ENCODE data around the gene ADAMTS19. TPM values are rescaled to one million over a fixed set of nuclear protein-coding genes. Genes with fewer than 3 reads are reported as not detected.
"Not testable (repeated sequence)": the region's sequence is repeated elsewhere in the genome, so short reads cannot be mapped to it uniquely, and the experiment has no call there.

ADAMTS19 gene, protein sequence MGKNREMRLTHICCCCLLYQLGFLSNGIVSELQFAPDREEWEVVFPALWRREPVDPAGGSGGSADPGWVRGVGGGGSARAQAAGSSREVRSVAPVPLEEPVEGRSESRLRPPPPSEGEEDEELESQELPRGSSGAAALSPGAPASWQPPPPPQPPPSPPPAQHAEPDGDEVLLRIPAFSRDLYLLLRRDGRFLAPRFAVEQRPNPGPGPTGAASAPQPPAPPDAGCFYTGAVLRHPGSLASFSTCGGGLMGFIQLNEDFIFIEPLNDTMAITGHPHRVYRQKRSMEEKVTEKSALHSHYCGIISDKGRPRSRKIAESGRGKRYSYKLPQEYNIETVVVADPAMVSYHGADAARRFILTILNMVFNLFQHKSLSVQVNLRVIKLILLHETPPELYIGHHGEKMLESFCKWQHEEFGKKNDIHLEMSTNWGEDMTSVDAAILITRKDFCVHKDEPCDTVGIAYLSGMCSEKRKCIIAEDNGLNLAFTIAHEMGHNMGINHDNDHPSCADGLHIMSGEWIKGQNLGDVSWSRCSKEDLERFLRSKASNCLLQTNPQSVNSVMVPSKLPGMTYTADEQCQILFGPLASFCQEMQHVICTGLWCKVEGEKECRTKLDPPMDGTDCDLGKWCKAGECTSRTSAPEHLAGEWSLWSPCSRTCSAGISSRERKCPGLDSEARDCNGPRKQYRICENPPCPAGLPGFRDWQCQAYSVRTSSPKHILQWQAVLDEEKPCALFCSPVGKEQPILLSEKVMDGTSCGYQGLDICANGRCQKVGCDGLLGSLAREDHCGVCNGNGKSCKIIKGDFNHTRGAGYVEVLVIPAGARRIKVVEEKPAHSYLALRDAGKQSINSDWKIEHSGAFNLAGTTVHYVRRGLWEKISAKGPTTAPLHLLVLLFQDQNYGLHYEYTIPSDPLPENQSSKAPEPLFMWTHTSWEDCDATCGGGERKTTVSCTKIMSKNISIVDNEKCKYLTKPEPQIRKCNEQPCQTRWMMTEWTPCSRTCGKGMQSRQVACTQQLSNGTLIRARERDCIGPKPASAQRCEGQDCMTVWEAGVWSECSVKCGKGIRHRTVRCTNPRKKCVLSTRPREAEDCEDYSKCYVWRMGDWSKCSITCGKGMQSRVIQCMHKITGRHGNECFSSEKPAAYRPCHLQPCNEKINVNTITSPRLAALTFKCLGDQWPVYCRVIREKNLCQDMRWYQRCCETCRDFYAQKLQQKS
- not detected for total RNA-seq
- not detected for polyA plus RNA-seq
- 0 reads per million in 6 experiments for total RNA-seq

DNA sequence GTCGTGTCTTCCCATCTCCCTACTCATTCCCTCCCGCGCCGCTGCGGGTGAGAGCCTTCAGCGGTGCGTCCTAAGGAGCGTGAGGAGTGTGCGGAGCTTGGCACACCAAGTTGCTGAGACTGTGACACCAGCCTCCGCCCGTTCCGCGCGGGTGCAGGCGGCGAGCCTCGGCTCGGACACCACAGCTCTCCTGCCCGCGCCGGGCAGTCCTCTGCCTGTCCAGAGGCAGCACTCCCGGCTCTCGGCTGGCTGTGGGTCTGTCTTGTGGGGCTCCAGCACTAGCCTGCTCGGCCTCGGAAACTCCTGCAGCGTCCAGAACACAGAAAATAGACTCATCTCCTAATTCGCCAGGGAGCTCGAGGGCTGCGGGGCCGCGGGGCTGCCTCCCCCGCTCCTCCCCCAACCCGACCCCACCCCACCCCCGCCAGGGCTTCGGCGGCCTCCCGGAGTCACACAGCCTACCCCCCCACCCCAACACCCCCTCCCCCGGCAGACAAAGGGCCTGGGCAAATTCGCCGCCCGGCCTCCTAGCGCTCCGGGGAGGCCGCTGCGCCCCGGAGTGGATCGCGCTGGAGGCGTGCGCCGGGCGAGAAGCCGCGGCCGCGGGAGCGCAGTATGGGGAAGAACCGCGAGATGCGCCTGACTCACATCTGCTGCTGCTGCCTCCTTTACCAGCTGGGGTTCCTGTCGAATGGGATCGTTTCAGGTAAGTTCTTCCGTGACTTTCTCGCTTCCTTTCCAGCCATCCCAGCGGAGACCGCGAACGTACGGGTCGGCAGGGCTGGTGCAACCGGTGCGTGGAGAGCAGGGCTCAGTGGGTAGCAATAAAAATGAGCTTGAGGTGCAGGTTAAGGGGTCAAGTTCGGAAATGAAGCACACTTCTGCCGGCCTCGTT is at the start of gene ADAMTS19:
Gene ADAMTS19 (plus strand): TSS at position 522 of the 895 bp plus-strand sequence. CDS start 94 bp downstream, at position 616.
- peaks cover 28 to 53% (median 40%) of the 10 kb centered on the region in 5 donors for H3K27me3 Mint-ChIP-seq
- H3K9me3 Mint-ChIP-seq = peaks cover 0 to 11% (median 3%) of the 10 kb centered on the region in 9 donors
- DNase-seq (no peak), ATAC-seq (no peak)
- peaks cover 2 to 12% (median 7%) of the 10 kb centered on the region in 4 donors for H3K4me1 Mint-ChIP-seq
- POLR2A ChIA-PET = no interaction called here
- peak within 1 kb of the TSS in 1 of 10 donors; percentile 73 for H3K27ac Mint-ChIP-seq
- peak within 1 kb of the TSS in 4 of 10 donors; percentile 8 to 53 (median 22) for H3K4me3 Mint-ChIP-seq
- H3K36me3 Mint-ChIP-seq = peaks cover 0 to 12% (median 0%) of the 10 kb centered on the region in 3 donors

DNA sequence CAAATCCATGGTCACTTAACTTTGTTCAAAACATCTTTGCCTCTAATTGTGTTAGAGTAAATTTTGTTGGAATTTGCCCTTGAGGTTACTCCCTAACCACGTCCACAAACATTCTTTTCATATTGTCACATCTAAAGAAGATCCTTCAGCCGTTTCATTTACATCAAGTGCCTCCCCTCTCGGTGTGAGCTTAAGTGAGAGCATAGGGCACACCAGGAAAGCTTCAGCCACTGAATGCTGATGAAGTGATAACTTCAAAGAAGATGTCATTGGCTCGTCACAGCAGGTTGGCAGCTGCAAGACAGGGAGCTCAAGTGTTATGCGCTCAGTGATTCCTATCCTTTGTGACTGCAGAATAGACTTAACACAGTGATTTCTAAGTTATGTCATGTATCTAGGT is 49.6 kb upstream of the ADAMTS19 start:
- H3K27ac Mint-ChIP-seq = no peak overlapping the region
- peaks cover 3 to 20% (median 10%) of the 10 kb centered on the region in 9 donors for H3K9me3 Mint-ChIP-seq
- DNase-seq (no peak), ATAC-seq (no peak)
- H3K4me3 Mint-ChIP-seq = no peak overlapping the region
- H3K36me3 Mint-ChIP-seq = peaks cover 0 to 8% (median 0%) of the 10 kb centered on the region in 3 donors
- H3K27me3 Mint-ChIP-seq = peaks cover 0 to 4% (median 0%) of the 10 kb centered on the region in 5 donors
- POLR2A ChIA-PET = no interaction called here
- H3K4me1 Mint-ChIP-seq = no peaks in the 10 kb centered on the region

DNA sequence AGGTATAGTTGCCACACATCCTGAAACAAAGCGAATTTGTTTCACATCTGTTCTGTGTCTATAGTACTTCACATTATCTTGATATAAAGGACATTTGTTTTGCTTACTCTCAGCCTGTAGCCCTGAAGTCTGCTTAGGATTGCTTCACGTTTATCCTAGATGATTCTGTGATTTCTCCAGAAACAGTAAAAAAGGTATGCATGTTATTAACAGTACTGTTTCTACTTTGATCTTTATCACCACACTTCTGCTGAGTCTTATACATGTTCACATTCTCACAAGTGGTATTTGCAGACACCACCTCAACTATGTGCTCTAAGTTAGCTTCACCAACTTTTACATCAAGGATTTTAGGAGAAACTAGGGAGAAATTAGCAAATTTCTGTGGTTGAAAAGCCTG is 47.4 kb upstream of the ADAMTS19 start:
- Mint-ChIP-seq H3K9me3 (peaks cover 3 to 34% (median 17%) of the 10 kb centered on the region in 9 donors), H3K4me3 (no peak overlapping the region), H3K4me1 (no peaks in the 10 kb centered on the region), H3K36me3 (peaks cover 0 to 8% (median 0%) of the 10 kb centered on the region in 3 donors), H3K27ac (no peak overlapping the region), H3K27me3 (peaks cover 0 to 4% (median 0%) of the 10 kb centered on the region in 5 donors)
- ATAC-seq (no peak), DNase-seq (no peak)
- POLR2A ChIA-PET = no interaction called here

DNA sequence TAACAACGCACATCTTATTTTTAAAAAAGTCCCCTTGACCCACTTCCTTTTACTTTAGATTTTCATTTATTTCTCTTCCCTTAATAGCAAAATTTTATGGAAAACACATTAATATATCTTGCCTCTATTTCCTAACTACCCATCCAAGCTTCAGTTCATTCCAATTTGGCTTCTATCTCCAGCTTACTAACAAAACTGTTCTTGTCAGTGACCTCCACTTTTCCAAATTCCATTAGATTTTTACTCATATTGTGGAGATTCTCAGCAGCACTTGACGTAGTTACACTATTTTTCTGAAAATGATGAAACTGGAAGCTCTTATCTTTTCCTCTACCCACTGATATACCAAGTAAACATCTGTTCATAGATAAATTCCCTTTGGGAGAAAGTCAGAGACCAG is 46.5 kb upstream of the ADAMTS19 start:
- no peak for DNase-seq
- Mint-ChIP-seq H3K27me3 (peaks cover 0 to 4% (median 0%) of the 10 kb centered on the region in 5 donors), H3K4me1 (no peaks in the 10 kb centered on the region), H3K4me3 (no peak overlapping the region), H3K27ac (no peak overlapping the region), H3K36me3 (peaks cover 0 to 8% (median 0%) of the 10 kb centered on the region in 3 donors), H3K9me3 (peaks cover 3 to 42% (median 17%) of the 10 kb centered on the region in 9 donors)
- no peak for ATAC-seq
- POLR2A ChIA-PET = no interaction called here

DNA sequence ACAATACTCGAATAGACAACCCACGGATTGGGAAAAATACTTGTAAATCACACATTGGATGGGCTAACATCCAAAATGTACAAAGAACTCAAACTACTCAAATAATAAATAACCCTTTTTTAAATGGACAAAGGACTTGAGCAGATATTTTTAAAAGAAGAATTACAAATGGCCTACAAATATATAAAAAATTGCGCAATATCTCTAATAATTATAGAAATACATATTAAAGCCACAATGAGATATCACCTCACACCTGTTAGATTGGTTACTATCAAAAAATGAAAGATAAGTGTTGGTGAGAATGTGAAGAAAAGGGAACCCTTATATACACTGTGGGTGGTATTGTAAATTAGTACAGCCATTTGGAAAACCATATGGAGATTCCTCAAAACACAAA is 40.8 kb upstream of the ADAMTS19 start:
- Mint-ChIP-seq H3K4me3 (no peak overlapping the region), H3K27ac (no peak overlapping the region), H3K4me1 (no peaks in the 10 kb centered on the region), H3K9me3 (peaks cover 3 to 38% (median 16%) of the 10 kb centered on the region in 9 donors), H3K36me3 (peaks cover 0 to 6% (median 0%) of the 10 kb centered on the region in 3 donors), H3K27me3 (no peaks in the 10 kb centered on the region)
- POLR2A ChIA-PET = no interaction called here
- DNase-seq = no peak
- no peak for ATAC-seq

DNA sequence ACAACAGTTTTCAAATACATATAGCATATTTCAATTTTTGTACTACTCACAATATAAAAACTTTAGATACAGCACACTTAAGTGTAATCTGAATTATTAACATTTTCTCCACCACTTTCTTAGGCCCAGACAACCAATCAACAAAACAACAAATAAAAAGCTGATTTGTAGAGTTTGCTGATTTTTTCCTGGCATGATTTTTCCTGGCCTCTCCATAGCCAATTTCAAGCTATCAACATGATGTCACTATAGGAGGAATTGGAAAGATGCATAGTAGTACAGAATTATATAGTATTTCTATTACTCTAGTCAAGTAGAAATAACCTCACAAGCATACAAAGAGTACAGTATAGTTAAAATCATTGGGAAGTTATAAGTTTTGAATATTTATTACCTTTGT is 35.1 kb upstream of the ADAMTS19 start:
- no peak for ATAC-seq
- H3K9me3 Mint-ChIP-seq = peaks cover 0 to 9% (median 3%) of the 10 kb centered on the region in 9 donors
- POLR2A ChIA-PET = no interaction called here
- no peaks in the 10 kb centered on the region for H3K27me3 Mint-ChIP-seq
- DNase-seq = no peak
- H3K27ac Mint-ChIP-seq = no peak overlapping the region
- H3K4me3 Mint-ChIP-seq = no peak overlapping the region
- H3K36me3 Mint-ChIP-seq = no peaks in the 10 kb centered on the region
- no peaks in the 10 kb centered on the region for H3K4me1 Mint-ChIP-seq

DNA sequence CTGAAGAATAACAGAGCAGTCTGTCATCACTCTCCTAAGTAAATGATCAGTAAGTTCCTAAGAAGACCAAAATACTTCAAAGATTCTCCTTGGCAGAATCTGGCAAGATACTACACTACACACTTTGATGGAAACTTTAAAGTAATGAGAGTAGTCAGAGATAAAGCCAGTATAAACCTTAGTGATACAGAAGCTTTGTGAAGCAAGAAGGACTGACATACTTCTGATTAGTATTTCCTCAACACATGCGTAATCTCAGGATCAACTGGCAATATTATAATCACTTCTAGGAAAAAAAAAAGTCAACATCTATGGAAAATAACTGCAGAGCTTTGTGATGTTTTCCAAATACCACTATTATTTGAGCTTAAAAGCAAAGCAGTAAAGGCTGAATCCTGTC is 34.0 kb upstream of the ADAMTS19 start:
- no peak overlapping the region for H3K4me3 Mint-ChIP-seq
- ATAC-seq (no peak), DNase-seq (no peak)
- POLR2A ChIA-PET = no interaction called here
- H3K27ac Mint-ChIP-seq = no peak overlapping the region
- no peaks in the 10 kb centered on the region for H3K36me3 Mint-ChIP-seq
- H3K9me3 Mint-ChIP-seq = peaks cover 0 to 9% (median 3%) of the 10 kb centered on the region in 9 donors
- no peaks in the 10 kb centered on the region for H3K4me1 Mint-ChIP-seq
- H3K27me3 Mint-ChIP-seq = no peaks in the 10 kb centered on the region

DNA sequence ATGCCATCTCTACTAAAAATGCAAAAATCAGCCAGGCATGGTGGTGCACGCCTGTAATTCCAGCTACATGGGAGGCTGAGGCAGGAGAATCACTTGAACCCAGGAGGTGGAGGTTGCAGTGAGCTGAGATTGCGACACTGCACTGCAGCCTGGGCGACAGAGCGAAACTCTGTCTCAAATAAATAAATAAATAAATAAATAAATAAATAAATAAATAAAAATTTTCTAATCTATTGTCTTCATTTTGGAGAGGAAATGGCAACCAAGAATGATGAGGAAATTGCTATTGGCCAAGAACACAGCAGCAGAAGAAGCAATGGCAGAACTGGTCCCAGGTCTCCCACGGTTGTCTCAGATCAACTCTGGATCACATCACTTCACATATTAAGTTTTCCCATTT is 31.5 kb upstream of the ADAMTS19 start:
- H3K4me3 Mint-ChIP-seq = not testable (repeated sequence)

DNA sequence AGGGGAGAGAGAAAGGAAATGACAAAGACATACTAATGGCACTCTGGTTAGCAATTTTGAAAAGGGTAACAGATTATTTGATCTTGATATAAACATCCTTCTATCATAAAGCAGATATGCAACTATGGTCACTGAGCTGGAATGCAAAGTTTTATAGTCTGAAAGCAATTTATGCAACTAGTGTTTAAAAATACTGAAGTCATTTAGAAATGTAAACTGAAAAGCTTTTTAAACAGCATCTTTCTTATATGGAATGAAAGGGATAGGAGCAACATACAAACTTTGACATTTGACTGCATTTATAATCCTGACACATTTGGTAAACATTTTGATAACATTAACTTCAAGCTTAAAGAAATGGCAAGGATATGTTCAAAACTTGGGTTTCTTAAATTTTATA is 28.7 kb upstream of the ADAMTS19 start:
- no peaks in the 10 kb centered on the region for H3K27me3 Mint-ChIP-seq
- H3K27ac Mint-ChIP-seq = no peak overlapping the region
- peaks cover 0 to 10% (median 0%) of the 10 kb centered on the region in 9 donors for H3K9me3 Mint-ChIP-seq
- H3K36me3 Mint-ChIP-seq = no peaks in the 10 kb centered on the region
- DNase-seq (no peak), ATAC-seq (no peak)
- POLR2A ChIA-PET = no interaction called here
- no peak overlapping the region for H3K4me3 Mint-ChIP-seq
- H3K4me1 Mint-ChIP-seq = no peaks in the 10 kb centered on the region

More for the DNA sequence above, 31.5 kb upstream of the ADAMTS19 start:
- H3K27me3 Mint-ChIP-seq, POLR2A ChIA-PET, H3K4me1 Mint-ChIP-seq, H3K36me3 Mint-ChIP-seq, H3K9me3 Mint-ChIP-seq, H3K27ac Mint-ChIP-seq, ATAC-seq, DNase-seq: not testable (repeated sequence)

DNA sequence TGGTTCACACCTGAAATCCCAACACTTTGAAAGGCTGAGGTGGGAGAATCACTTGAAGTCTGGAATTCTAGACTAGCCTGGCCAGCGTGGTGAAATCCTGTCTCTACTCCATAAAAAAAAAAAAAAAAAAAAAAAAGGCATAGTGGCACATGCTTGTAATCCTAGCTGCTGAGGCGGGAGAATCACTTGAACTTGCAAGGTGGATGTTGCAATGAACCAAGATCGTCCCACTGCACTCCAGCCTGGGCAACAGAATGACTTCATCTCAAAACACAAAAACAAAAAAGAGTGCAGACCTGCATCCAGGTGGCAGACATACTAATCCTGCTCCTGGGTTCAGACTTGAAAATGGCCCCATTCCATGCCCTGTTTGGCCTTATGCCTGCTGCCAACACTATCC is 21.8 kb upstream of the ADAMTS19 start:
- Mint-ChIP-seq H3K27ac (no peak overlapping the region), H3K27me3 (peaks cover 0 to 8% (median 0%) of the 10 kb centered on the region in 5 donors), H3K9me3 (peaks cover 0 to 7% (median 1%) of the 10 kb centered on the region in 9 donors), H3K36me3 (no peaks in the 10 kb centered on the region), H3K4me3 (no peak overlapping the region), H3K4me1 (peaks cover 0 to 2% (median 0%) of the 10 kb centered on the region in 4 donors)
- DNase-seq = no peak
- POLR2A ChIA-PET = no interaction called here
- no peak for ATAC-seq

DNA sequence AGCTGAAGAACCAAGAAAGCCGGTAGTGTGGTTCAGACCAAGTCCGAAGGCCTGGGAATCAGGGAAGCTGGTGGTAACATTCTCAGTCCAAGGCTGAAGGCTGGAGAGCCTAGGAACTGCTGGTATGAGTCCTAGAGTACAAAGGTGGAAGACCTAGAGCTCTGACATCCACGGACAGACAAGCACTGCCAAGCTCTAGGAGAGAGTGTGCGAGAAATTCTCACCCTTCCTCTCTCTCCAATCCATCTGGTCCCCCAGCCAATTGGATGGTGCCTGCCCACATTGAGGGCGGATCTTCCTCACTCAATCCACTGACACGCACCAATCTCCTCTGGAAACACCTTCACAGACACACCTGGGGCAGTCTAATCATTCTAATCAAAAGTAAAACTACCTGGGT is 19.7 kb upstream of the ADAMTS19 start:
- Mint-ChIP-seq H3K4me3 (no peak overlapping the region), H3K36me3 (no peaks in the 10 kb centered on the region), H3K4me1 (peaks cover 0 to 2% (median 0%) of the 10 kb centered on the region in 4 donors), H3K27me3 (peaks cover 0 to 8% (median 0%) of the 10 kb centered on the region in 5 donors), H3K9me3 (peaks cover 0 to 7% (median 1%) of the 10 kb centered on the region in 9 donors), H3K27ac (no peak overlapping the region)
- ATAC-seq = no peak
- POLR2A ChIA-PET = no interaction called here
- DNase-seq = no peak

All from naive thymus-derived CD8-positive, alpha-beta T cell (primary cell).